Activated naive CD4-positive, alpha-beta T cell (primary cell): Measurements from ENCODE around the gene RASAL2.
"Not testable (repeated sequence)": the region's sequence is repeated elsewhere in the genome, so short reads cannot be mapped to it uniquely, and the experiment has no call there.

Source experiments
- DNase-seq, 4 experiments: peaks; one replicate each; lab custom pipeline; 2025; lab: John Stamatoyannopoulos, UW

Gene RASAL2

GRCh38 chr1:178119628-178120027 is 25.7 kb downstream of the RASAL2 start:
- no peak for DNase-seq

GRCh38 chr1:178120088-178120487 is 26.2 kb downstream of the RASAL2 start:
- no peak for DNase-seq

GRCh38 chr1:178120520-178121052 is 26.7 kb downstream of the RASAL2 start:
- not testable (repeated sequence) for DNase-seq

- DNase-seq = no peak
These were observed 28.0 kb downstream of the RASAL2 start for GRCh38 chr1:178121883-178122282.

- no peak for DNase-seq
These were observed 28.4 kb downstream of the RASAL2 start for GRCh38 chr1:178122283-178122682.

- no peak for DNase-seq
These were observed 30.2 kb downstream of the RASAL2 start for GRCh38 chr1:178124115-178124514.

- no peak for DNase-seq
These were observed 32.4 kb downstream of the RASAL2 start for GRCh38 chr1:178126261-178126660.

- no peak for DNase-seq
These were observed 32.9 kb downstream of the RASAL2 start for GRCh38 chr1:178126741-178127185.

- no peak for DNase-seq
These were observed 33.7 kb downstream of the RASAL2 start for GRCh38 chr1:178127482-178128191.

GRCh38 chr1:178133239-178133989 is 39.5 kb downstream of the RASAL2 start:
- DNase-seq = no peak

GRCh38 chr1:178134061-178134460 is 40.2 kb downstream of the RASAL2 start:
- no peak for DNase-seq

- no peak for DNase-seq
These were observed 43.3 kb downstream of the RASAL2 start for GRCh38 chr1:178137238-178137637.

GRCh38 chr1:178142806-178143205 is 48.9 kb downstream of the RASAL2 start:
- DNase-seq = no peak

GRCh38 chr1:178143730-178144690 is 50.1 kb downstream of the RASAL2 start:
- DNase-seq = no peak

- DNase-seq = no peak
These were observed 51.7 kb downstream of the RASAL2 start for GRCh38 chr1:178145605-178146004.

GRCh38 chr1:178146436-178146835 is 52.5 kb downstream of the RASAL2 start:
- DNase-seq = no peak

GRCh38 chr1:178150610-178151009 is 56.7 kb downstream of the RASAL2 start:
- DNase-seq = no peak

- DNase-seq = no peak
These were observed 57.9 kb downstream of the RASAL2 start for GRCh38 chr1:178151831-178152230.

GRCh38 chr1:178155481-178156255 is 61.8 kb downstream of the RASAL2 start:
- DNase-seq = no peak

GRCh38 chr1:178160736-178161475 is 67.0 kb downstream of the RASAL2 start:
- no peak for DNase-seq
